Measurements from ENCODE around the gene FOXD1. TPM values are rescaled to one million over a fixed set of nuclear protein-coding genes. Genes with fewer than 3 reads are reported as not detected.

FOXD1 gene
- total and polyA plus RNA-seq, 9 of the 15 experiments (the other 6 are each of a cell fraction or from before 2014, with no cell fraction given): 0.03 to 0.40 (median 0.10) TPM; not detected in 4

DNA sequence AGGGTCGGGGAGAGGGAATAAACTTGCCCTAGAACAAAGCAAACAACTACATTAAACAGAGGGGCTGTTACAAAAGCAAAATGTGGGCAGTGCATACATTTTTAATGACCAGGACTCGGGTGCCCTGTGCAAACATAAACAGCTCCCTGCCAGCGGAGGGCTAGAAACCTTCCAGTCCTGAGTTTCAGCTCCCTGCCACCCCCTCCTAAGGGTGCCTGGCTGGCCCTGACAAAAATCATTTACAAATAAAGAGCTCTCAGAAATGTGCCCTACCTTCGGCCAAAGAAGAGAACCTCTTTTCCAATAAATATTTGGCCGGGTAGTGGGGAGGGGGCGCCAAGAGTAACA, 29.5 kb downstream of the FOXD1 start (continued):
- TF ChIP-seq, protein P1, sequence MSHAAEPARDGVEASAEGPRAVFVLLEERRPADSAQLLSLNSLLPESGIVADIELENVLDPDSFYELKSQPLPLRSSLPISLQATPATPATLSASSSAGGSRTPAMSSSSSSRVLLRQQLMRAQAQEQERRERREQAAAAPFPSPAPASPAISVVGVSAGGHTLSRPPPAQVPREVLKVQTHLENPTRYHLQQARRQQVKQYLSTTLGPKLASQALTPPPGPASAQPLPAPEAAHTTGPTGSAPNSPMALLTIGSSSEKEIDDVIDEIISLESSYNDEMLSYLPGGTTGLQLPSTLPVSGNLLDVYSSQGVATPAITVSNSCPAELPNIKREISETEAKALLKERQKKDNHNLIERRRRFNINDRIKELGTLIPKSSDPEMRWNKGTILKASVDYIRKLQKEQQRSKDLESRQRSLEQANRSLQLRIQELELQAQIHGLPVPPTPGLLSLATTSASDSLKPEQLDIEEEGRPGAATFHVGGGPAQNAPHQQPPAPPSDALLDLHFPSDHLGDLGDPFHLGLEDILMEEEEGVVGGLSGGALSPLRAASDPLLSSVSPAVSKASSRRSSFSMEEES (CRISPR knock-in tag; IDR thresholded peaks at IDR 0.05): no peak

DNA sequence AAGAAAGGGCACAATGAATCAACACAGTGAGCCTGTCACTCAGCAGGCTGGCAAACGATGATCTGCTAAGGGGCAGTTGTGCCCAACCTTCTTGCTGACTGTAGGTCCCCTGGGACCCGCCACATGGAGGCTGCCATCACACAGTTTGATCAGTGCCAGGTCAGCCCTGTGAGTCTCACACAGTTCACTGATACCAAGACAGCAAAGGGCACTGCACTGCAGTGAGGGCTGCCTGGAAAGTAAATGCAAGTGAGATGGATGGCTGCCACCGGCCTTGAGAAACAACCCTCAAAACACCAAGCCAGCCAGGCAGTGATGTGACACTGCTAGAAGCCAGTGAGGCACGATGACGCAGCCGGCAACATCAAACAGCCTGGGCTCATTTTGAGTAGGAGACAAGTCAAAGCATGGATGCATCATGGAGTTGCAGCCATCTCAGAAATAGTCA, 30.3 kb downstream of the FOXD1 start:
- Histone ChIP-seq H3K9me3 (replicated peaks; ENCODE audit: control insufficient read depth, insufficient read depth, low read depth, low read length) (no peaks in the 10 kb centered on the region), H3K79me2 (ENCODE audit: control insufficient read depth, insufficient read depth, low read length) (no peaks in the 10 kb centered on the region), H3K27ac (ENCODE audit: extremely low read depth, low read depth, low read length) (no peak overlapping the region), H3K4me2 (ENCODE audit: insufficient read depth, low read length) (no peak overlapping the region), H3K9ac (ENCODE audit: insufficient read depth in 1 of 2, low read depth in 2 of 2, low read length in 2 of 2) (no peak overlapping the region), H3K36me3 (ENCODE audit: control insufficient read depth, insufficient read depth, low read length) (no peaks in the 10 kb centered on the region), H3K27me3 (ENCODE audit: control insufficient read depth in 2 of 2, insufficient read depth in 2 of 2, low read length in 2 of 2) (peaks cover 38 to 56% of the 10 kb centered on the region in 2 experiments), H3K9me1 (ENCODE audit: control insufficient read depth, insufficient read depth, low read length) (no peaks in the 10 kb centered on the region), H2AFZ (ENCODE audit: low read depth, low read length) (no peak overlapping the region), H3K4me1 (replicated peaks in 1 of 2; ENCODE audit: control insufficient read depth in 2 of 2, insufficient read depth in 2 of 2, low read length in 2 of 2) (peaks cover 0 to 8% of the 10 kb centered on the region in 2 experiments; a peak in 2 of 5 replicates), H3K4me3 (no peak overlapping the region), H4K20me1 (replicated peaks; ENCODE audit: control insufficient read depth, insufficient read depth, low read length) (no peaks in the 10 kb centered on the region)
- no TSS peak for BruUV-seq (replicated peaks)
- no peak for ATAC-seq
- no peak for FAIRE-seq
- ChIA-PET POLR2A (interaction anchor here (1.1 kb wide), 1 partner anchor 141 kb away, joined by 3 read pairs; no protein-coding TSS in a partner anchor), CTCF (ENCODE audit: low intra/inter-chr PET ratio) (no interaction called here)
- TF ChIP-seq SNRNP70 (optimal IDR thresholded peaks at IDR 0.05; ENCODE audit: low read depth, low read length) (no peak), SMAD2 (IDR thresholded peaks at IDR 0.05; ENCODE audit: low read depth, low read length) (no peak)
- DNase-seq (ENCODE audit: extremely low read depth in 1 of 4, low spot score in 3 of 4): no peak
- intact Hi-C loops (cut with micrococcal nuclease): no loop called here
- WGBS (ENCODE audit: insufficient coverage, low coverage, missing lambda C conversion rate): 0% methylated on average over 6 of the region's 6 CpGs
- in situ Hi-C loops (cut with MboI): no loop called here

Measured in K562 (cell line).